HepG2 (cell line): ENCODE measurements around the gene ABHD17A. TPM values are rescaled to one million over a fixed set of nuclear protein-coding genes. Genes with fewer than 3 reads are reported as not detected.

Experiments
- ASH2L ChIP-seq: fragments of 300-600, 200-600 bp; sonication (generic); IDR thresholded peaks from 2 replicates; pipeline ENCODE4 v1.7.0; 2017; ENCODE audit warnings: low read depth, mild to moderate bottlenecking, moderate library complexity, mixed read lengths, low read length; ENCODE audit not compliant: insufficient read length
- E2F2 ChIP-seq: sonication (generic); formaldehyde crosslinking; IDR thresholded peaks from 2 replicates; pipeline ENCODE4 v1.4.0; 2020; ENCODE audit warnings: missing genetic modification reagents, borderline replicate concordance
- FOSL2 ChIP-seq: sonication (generic); formaldehyde crosslinking; IDR thresholded peaks from 2 replicates; pipeline ENCODE4 v1.4.0; 2020; ENCODE audit warnings: missing genetic modification reagents
- POGK ChIP-seq: sonication (generic); formaldehyde crosslinking; conservative IDR thresholded peaks from 2 replicates; pipeline ENCODE4 v1.8.0; 2022; ENCODE audit warnings: mild to moderate bottlenecking, moderate library complexity, missing genetic modification reagents
- SALL2 ChIP-seq: sonication (generic); formaldehyde crosslinking; IDR thresholded peaks from 2 replicates; pipeline ENCODE4 v1.8.1; 2023; ENCODE audit warnings: mild to moderate bottlenecking, missing genetic modification reagents, inconsistent platforms
- TCF7 ChIP-seq: sonication (generic); IDR thresholded peaks from 2 replicates; pipeline ENCODE4 v1.6.1; 2016; ENCODE audit warnings: antibody characterized with exemption, low read depth
- THAP7 ChIP-seq: sonication (generic); formaldehyde crosslinking; IDR thresholded peaks from 2 replicates; pipeline ENCODE4 v1.8.1; 2023; ENCODE audit warnings: mild to moderate bottlenecking, missing genetic modification reagents
- THRA ChIP-seq: sonication (generic); formaldehyde crosslinking; IDR thresholded peaks from 2 replicates; pipeline ENCODE4 v1.4.0; 2020; ENCODE audit warnings: missing genetic modification reagents, borderline replicate concordance
- TIGD3 ChIP-seq: sonication (generic); formaldehyde crosslinking; IDR thresholded peaks from 2 replicates; pipeline ENCODE4 v1.5.1; 2020; ENCODE audit warnings: mild to moderate bottlenecking, missing genetic modification reagents, borderline replicate concordance
- ZHX2 ChIP-seq, 2 experiments: sonication (generic) in 1 of 2; formaldehyde crosslinking in 1 of 2; IDR thresholded peaks; 2 replicates each; pipeline versions ENCODE4 v1.6.1 to v1.9.0; 2014 to 2022; ENCODE audit warnings: antibody characterized with exemption in 1 of 2, borderline replicate concordance in 1 of 2, inconsistent platforms in 1 of 2, low read depth in 1 of 2, missing genetic modification reagents in 1 of 2
- ZNF253 ChIP-seq: sonication (generic); formaldehyde crosslinking; IDR thresholded peaks from 2 replicates; pipeline ENCODE4 v1.8.0; 2022; ENCODE audit warnings: mild to moderate bottlenecking, missing genetic modification reagents, borderline replicate concordance
- ZNF577 ChIP-seq: sonication (generic); formaldehyde crosslinking; IDR thresholded peaks from 2 replicates; pipeline ENCODE4 v1.4.0; 2020; ENCODE audit warnings: mild to moderate bottlenecking, low read depth, missing genetic modification reagents, borderline replicate concordance
- polyA plus RNA-seq, 8 experiments: library from polyadenylated mRNA; depleted of rRNA in 3 of 8; stranded (reverse) in 7 of 8; unstranded in 1 of 8; fragments of >200 nt; fragmentation: Illumina TruSeq in 4 of 8; extraction: Trizol in 4 of 8; gene quantifications; 2 replicates each; pipeline versions ENCODE4 v1.2.1 to v1.2.3, GENCODE V29; 2011 to 2016; ENCODE audit warnings: low read depth in 4 of 8, missing spikeins in 1 of 8, mixed read lengths in 1 of 8; ENCODE audit not compliant: insufficient read depth in 1 of 8
- total RNA-seq, 5 experiments: library from RNA; depleted of rRNA; stranded (reverse); fragments of >200 nt; fragmentation: Illumina TruSeq; extraction: Trizol; gene quantifications; 2 replicates each; pipeline ENCODE4 v1.2.3, GENCODE V29; 2016; ENCODE audit warnings: low read depth in 1 of 5

The ABHD17A gene
- total and polyA plus RNA-seq, 2 of the 13 experiments (the other 11 are each of a cell fraction or from before 2014, with no cell fraction given), result 27.7 to 40.8 TPM

- TF ChIP-seq SALL2 (CRISPR knock-in tag), result no peak
- TF ChIP-seq TCF7, result no peak
- peak; percentile 51; the same call in 1 of the 2 replicates for TF ChIP-seq ZHX2 (IDR thresholded peaks at IDR 0.05; ENCODE audit: low read depth)
- TF ChIP-seq ZHX2 (CRISPR knock-in tag; IDR thresholded peaks at IDR 0.05; ENCODE audit: borderline replicate concordance), result no peak
- TF ChIP-seq ASH2L, result peak; percentile 39
- no peak for TF ChIP-seq FOSL2 (CRISPR knock-in tag)
- TF ChIP-seq ZNF577 (CRISPR knock-in tag), result no peak
- TF ChIP-seq E2F2, result no peak
- TF ChIP-seq ZNF253 (CRISPR knock-in tag), result no peak
- TF ChIP-seq THRA (CRISPR knock-in tag), result no peak
- TF ChIP-seq THAP7 (CRISPR knock-in tag), result no peak
- 0 out of 2 replicates have a peak, but pooled peaks have one; percentile 32 for TF ChIP-seq TIGD3 (CRISPR knock-in tag)
- TF ChIP-seq POGK, result 0 out of 2 replicates have a peak, but pooled peaks have one; percentile 23
Measured at GRCh38 chr19:1837625-1838105, 47.6 kb downstream of the ABHD17A start (continued).
